HepG2 (cell line): Measurements from ENCODE around the gene RAB32. TPM values are rescaled to one million over a fixed set of nuclear protein-coding genes. Genes with fewer than 3 reads are reported as not detected.

Experiments used
- HNRNPL ChIP-seq: fragments of 200-400 bp; formaldehyde crosslinking; IDR thresholded peaks from 2 replicates; pipeline ENCODE4 v1.6.1; 2017; ENCODE audit warnings: mild to moderate bottlenecking, low read depth, low read length
- MAFF ChIP-seq: IDR thresholded peaks from 2 replicates; pipeline ENCODE4 v1.6.1; 2011; ENCODE audit warnings: low read depth, low read length, improper control_type of control experiment
- MEIS2 ChIP-seq: sonication (generic); formaldehyde crosslinking; IDR thresholded peaks from 2 replicates; pipeline ENCODE4 v1.9.0; 2021; ENCODE audit warnings: mild to moderate bottlenecking, missing genetic modification reagents
- NCOA1 ChIP-seq: sonication (generic); formaldehyde crosslinking; IDR thresholded peaks from 2 replicates; pipeline ENCODE4 v1.9.0; 2021; ENCODE audit warnings: missing genetic modification reagents
- NCOA2 ChIP-seq: sonication (generic); formaldehyde crosslinking; IDR thresholded peaks from 2 replicates; pipeline ENCODE4 v1.8.0; 2022; ENCODE audit warnings: inconsistent platforms
- NR3C1 ChIP-seq: sonication (generic); formaldehyde crosslinking; IDR thresholded peaks from 2 replicates; pipeline ENCODE4 v1.4.0; 2020; ENCODE audit warnings: missing genetic modification reagents
- SAP130 ChIP-seq: IDR thresholded peaks from 2 replicates; pipeline ENCODE4 v1.6.1; 2016; ENCODE audit warnings: low read depth
- SNAPC2 ChIP-seq: sonication (generic); formaldehyde crosslinking; IDR thresholded peaks from 2 replicates; pipeline ENCODE4 v1.8.1; 2022; ENCODE audit warnings: mild to moderate bottlenecking, missing genetic modification reagents
- ZBTB7B ChIP-seq: sonication (generic); formaldehyde crosslinking; IDR thresholded peaks from 2 replicates; pipeline ENCODE4 v1.4.0; 2020; ENCODE audit warnings: missing genetic modification reagents
- ZNF225 ChIP-seq: sonication (generic); formaldehyde crosslinking; IDR thresholded peaks from 2 replicates; pipeline ENCODE4 v1.4.0; 2020; ENCODE audit warnings: mild to moderate bottlenecking, missing genetic modification reagents
- ZNF260 ChIP-seq: sonication (generic); formaldehyde crosslinking; IDR thresholded peaks from 2 replicates; pipeline ENCODE4 v1.4.0; 2020; ENCODE audit warnings: missing genetic modification reagents, low read depth, mild to moderate bottlenecking, borderline replicate concordance
- ZNF296 ChIP-seq: sonication (generic); formaldehyde crosslinking; conservative IDR thresholded peaks from 2 replicates; pipeline ENCODE4 v1.5.0; 2020; ENCODE audit warnings: mild to moderate bottlenecking, missing genetic modification reagents
- ZNF703 ChIP-seq: sonication (generic); formaldehyde crosslinking; IDR thresholded peaks from 2 replicates; pipeline ENCODE4 v1.5.1; 2020; ENCODE audit warnings: missing genetic modification reagents, mild to moderate bottlenecking, moderate library complexity, borderline replicate concordance
- ZNF724P ChIP-seq: sonication (generic); formaldehyde crosslinking; IDR thresholded peaks from 2 replicates; pipeline ENCODE4 v1.8.0; 2022; ENCODE audit warnings: missing genetic modification reagents, borderline replicate concordance
- ZNF775 ChIP-seq: sonication (generic); formaldehyde crosslinking; IDR thresholded peaks from 2 replicates; pipeline ENCODE4 v1.4.0; 2020; ENCODE audit warnings: missing genetic modification reagents, mild to moderate bottlenecking, moderate library complexity, borderline replicate concordance
- polyA plus RNA-seq, 8 experiments: library from polyadenylated mRNA; depleted of rRNA in 3 of 8; stranded (reverse) in 7 of 8; unstranded in 1 of 8; fragments of >200 nt; fragmentation: Illumina TruSeq in 4 of 8; extraction: Trizol in 4 of 8; gene quantifications; 2 replicates each; pipeline versions ENCODE4 v1.2.1 to v1.2.3, GENCODE V29; 2011 to 2016; ENCODE audit warnings: low read depth in 4 of 8, missing spikeins in 1 of 8, mixed read lengths in 1 of 8; ENCODE audit not compliant: insufficient read depth in 1 of 8
- total RNA-seq, 5 experiments: library from RNA; depleted of rRNA; stranded (reverse); fragments of >200 nt; fragmentation: Illumina TruSeq; extraction: Trizol; gene quantifications; 2 replicates each; pipeline ENCODE4 v1.2.3, GENCODE V29; 2016; ENCODE audit warnings: low read depth in 1 of 5
- TF ChIP-seq, protein P1 (sequence below): sonication (generic); formaldehyde crosslinking; IDR thresholded peaks from 2 replicates; pipeline ENCODE4 v1.4.0; 2020; ENCODE audit warnings: missing genetic modification reagents, borderline replicate concordance
- TF ChIP-seq, protein P2 (sequence below): IDR thresholded peaks from 2 replicates; pipeline ENCODE4 v1.6.1; 2012; ENCODE audit warnings: inconsistent platforms
- TF ChIP-seq, protein P3 (sequence below): sonication (generic); formaldehyde crosslinking; IDR thresholded peaks from 2 replicates; pipeline ENCODE4 v1.5.0; 2020; ENCODE audit warnings: mild to moderate bottlenecking, low read depth, missing genetic modification reagents, borderline replicate concordance
- TF ChIP-seq, protein P4 (sequence below): sonication (generic); formaldehyde crosslinking; IDR thresholded peaks from 2 replicates; pipeline ENCODE4 v1.4.0; 2020; ENCODE audit warnings: missing genetic modification reagents
- TF ChIP-seq, protein P5 (sequence below): sonication (generic); formaldehyde crosslinking; IDR thresholded peaks from 2 replicates; pipeline ENCODE4 v1.8.0; 2022; ENCODE audit warnings: missing genetic modification reagents, mild to moderate bottlenecking, moderate library complexity, borderline replicate concordance

Gene RAB32
- total and polyA plus RNA-seq, 2 of the 13 experiments (the other 11 are each of a cell fraction or from before 2014, with no cell fraction given) = 43.7 to 93.9 TPM

DNA sequence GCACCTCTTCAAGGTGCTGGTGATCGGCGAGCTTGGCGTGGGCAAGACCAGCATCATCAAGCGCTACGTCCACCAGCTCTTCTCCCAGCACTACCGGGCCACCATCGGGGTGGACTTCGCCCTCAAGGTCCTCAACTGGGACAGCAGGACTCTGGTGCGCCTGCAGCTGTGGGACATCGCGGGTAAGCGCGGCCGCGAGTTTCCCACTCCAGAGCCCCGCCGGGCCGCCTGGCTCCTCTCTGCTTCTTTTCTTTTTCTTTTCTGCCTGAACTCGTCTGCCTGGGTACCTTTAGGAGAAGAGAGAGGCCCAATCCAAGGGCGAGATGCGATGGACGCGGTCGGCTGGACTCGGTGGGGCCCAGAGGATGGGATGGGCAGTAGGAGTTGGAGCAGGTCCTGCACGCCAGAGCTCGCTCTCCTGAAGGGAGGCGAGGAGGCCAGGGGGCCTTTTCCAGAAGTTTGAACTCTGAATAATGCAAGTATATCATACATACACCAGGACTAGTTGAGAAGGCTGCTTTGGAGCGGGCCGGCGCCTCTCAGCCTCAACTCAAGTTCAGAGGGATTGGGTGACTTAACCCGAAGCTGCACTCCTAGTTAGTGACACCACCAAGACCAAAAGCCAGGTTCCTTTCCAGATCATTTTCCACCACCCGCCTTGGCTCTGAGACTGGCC, 445 bp downstream of the RAB32 start (continued):
- TF ChIP-seq, protein P1, sequence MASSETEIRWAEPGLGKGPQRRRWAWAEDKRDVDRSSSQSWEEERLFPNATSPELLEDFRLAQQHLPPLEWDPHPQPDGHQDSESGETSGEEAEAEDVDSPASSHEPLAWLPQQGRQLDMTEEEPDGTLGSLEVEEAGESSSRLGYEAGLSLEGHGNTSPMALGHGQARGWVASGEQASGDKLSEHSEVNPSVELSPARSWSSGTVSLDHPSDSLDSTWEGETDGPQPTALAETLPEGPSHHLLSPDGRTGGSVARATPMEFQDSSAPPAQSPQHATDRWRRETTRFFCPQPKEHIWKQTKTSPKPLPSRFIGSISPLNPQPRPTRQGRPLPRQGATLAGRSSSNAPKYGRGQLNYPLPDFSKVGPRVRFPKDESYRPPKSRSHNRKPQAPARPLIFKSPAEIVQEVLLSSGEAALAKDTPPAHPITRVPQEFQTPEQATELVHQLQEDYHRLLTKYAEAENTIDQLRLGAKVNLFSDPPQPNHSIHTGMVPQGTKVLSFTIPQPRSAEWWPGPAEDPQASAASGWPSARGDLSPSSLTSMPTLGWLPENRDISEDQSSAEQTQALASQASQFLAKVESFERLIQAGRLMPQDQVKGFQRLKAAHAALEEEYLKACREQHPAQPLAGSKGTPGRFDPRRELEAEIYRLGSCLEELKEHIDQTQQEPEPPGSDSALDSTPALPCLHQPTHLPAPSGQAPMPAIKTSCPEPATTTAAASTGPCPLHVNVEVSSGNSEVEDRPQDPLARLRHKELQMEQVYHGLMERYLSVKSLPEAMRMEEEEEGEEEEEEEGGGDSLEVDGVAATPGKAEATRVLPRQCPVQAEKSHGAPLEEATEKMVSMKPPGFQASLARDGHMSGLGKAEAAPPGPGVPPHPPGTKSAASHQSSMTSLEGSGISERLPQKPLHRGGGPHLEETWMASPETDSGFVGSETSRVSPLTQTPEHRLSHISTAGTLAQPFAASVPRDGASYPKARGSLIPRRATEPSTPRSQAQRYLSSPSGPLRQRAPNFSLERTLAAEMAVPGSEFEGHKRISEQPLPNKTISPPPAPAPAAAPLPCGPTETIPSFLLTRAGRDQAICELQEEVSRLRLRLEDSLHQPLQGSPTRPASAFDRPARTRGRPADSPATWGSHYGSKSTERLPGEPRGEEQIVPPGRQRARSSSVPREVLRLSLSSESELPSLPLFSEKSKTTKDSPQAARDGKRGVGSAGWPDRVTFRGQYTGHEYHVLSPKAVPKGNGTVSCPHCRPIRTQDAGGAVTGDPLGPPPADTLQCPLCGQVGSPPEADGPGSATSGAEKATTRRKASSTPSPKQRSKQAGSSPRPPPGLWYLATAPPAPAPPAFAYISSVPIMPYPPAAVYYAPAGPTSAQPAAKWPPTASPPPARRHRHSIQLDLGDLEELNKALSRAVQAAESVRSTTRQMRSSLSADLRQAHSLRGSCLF (CRISPR knock-in tag) = no peak
- no peak; the same call in 1 of the 2 replicates for TF ChIP-seq ZNF225 (CRISPR knock-in tag)
- no peak for TF ChIP-seq HNRNPL
- peak; percentile 43; the same call in 1 of the 2 replicates for TF ChIP-seq SAP130 (CRISPR knock-in tag)
- TF ChIP-seq ZNF296 (CRISPR knock-in tag) = peak; percentile 57; the same call in 1 of the 2 replicates
- peak; percentile 57; the same call in 1 of the 2 replicates for TF ChIP-seq MEIS2 (CRISPR knock-in tag)
- no peak for TF ChIP-seq ZNF260
- TF ChIP-seq NCOA1 = no peak
- TF ChIP-seq NCOA2 = no peak; the same call in 1 of the 2 replicates
- TF ChIP-seq SNAPC2 (CRISPR knock-in tag) = no peak
- no peak; the same call in 1 of the 2 replicates for TF ChIP-seq ZNF724P (CRISPR knock-in tag)
- TF ChIP-seq NR3C1 (CRISPR knock-in tag) = no peak
- no peak for TF ChIP-seq MAFF
- no peak for TF ChIP-seq ZNF775 (CRISPR knock-in tag)
- TF ChIP-seq ZNF703 (CRISPR knock-in tag) = peak; percentile 13; the same call in 1 of the 2 replicates
- TF ChIP-seq, protein P2, sequence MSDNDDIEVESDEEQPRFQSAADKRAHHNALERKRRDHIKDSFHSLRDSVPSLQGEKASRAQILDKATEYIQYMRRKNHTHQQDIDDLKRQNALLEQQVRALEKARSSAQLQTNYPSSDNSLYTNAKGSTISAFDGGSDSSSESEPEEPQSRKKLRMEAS = peak; percentile 46; the same call in 1 of the 2 replicates
- TF ChIP-seq, protein P3, sequence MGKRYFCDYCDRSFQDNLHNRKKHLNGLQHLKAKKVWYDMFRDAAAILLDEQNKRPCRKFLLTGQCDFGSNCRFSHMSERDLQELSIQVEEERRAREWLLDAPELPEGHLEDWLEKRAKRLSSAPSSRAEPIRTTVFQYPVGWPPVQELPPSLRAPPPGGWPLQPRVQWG (CRISPR knock-in tag) = no peak
- TF ChIP-seq, protein P4, sequence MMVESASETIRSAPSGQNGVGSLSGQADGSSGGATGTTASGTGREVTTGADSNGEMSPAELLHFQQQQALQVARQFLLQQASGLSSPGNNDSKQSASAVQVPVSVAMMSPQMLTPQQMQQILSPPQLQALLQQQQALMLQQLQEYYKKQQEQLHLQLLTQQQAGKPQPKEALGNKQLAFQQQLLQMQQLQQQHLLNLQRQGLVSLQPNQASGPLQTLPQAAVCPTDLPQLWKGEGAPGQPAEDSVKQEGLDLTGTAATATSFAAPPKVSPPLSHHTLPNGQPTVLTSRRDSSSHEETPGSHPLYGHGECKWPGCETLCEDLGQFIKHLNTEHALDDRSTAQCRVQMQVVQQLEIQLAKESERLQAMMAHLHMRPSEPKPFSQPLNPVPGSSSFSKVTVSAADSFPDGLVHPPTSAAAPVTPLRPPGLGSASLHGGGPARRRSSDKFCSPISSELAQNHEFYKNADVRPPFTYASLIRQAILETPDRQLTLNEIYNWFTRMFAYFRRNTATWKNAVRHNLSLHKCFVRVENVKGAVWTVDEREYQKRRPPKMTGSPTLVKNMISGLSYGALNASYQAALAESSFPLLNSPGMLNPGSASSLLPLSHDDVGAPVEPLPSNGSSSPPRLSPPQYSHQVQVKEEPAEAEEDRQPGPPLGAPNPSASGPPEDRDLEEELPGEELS = 0 out of 2 replicates have a peak, but pooled peaks have one; percentile 24
- TF ChIP-seq, protein P5, sequence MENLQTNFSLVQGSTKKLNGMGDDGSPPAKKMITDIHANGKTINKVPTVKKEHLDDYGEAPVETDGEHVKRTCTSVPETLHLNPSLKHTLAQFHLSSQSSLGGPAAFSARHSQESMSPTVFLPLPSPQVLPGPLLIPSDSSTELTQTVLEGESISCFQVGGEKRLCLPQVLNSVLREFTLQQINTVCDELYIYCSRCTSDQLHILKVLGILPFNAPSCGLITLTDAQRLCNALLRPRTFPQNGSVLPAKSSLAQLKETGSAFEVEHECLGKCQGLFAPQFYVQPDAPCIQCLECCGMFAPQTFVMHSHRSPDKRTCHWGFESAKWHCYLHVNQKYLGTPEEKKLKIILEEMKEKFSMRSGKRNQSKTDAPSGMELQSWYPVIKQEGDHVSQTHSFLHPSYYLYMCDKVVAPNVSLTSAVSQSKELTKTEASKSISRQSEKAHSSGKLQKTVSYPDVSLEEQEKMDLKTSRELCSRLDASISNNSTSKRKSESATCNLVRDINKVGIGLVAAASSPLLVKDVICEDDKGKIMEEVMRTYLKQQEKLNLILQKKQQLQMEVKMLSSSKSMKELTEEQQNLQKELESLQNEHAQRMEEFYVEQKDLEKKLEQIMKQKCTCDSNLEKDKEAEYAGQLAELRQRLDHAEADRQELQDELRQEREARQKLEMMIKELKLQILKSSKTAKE (CRISPR knock-in tag) = no peak
- peak; percentile 44; the same call in 1 of the 2 replicates for TF ChIP-seq ZBTB7B (CRISPR knock-in tag)
